Left renal cortex interstitium (tissue), 4 donors: Measurements from ENCODE around the gene TPPP2. TPM values are rescaled to one million over a fixed set of nuclear protein-coding genes. Genes with fewer than 3 reads are reported as not detected.
A peak's percentile ranks its signal among the peaks of the same experiment; 100 is the strongest.
"Not testable (repeated sequence)": the region's sequence is repeated elsewhere in the genome, so short reads cannot be mapped to it uniquely, and the experiment has no call there.

Experiments used
- DNase-seq, 4 donors: peaks; one replicate each; pipeline ENCODE4 v3.0.0-alpha.2; 2013; ENCODE audit warnings: low read depth in 4 of 4, low spot score in 2 of 4, missing footprints in 1 of 4
- polyA plus RNA-seq, 4 donors: library from polyadenylated mRNA; unstranded; fragments of 120-200 nt; gene quantifications; one replicate each; pipeline ENCODE4 v1.2.1, GENCODE V29; 2013; ENCODE audit not compliant: insufficient read length in 4 of 4

The TPPP2 gene
- polyA plus RNA-seq: 1 to 10 TPM; 2.6 to 4.0 (median 3.5) TPM

- DNase-seq: no peak
These were observed at the start of gene TPPP2 for GRCh38 chr14:21029917-21030316. TSS of gene TPPP2 (plus strand) at chr14:21030217. CDS start at chr14:21030582, 365 bp downstream.

DNA sequence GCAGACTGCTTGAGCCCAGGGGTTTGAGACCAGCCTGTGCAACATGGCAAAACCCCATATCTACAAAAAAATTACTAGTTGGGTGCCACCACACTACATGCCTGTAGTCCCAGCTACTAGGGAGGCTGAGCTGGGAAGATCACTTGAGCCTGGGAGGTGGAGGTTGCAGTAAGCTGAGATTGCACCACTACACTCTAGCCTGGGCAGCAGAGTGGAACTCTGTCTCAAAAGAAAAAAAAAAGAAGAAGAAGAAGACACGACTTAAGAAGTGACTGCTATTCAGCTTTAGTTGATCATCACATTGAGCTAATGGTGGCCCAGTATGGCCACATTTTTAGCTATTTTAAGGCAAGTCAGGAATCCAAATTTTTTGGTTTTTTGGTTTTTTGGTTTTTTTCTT is 49.1 kb upstream of the TPPP2 start:
- DNase-seq: no peak

GRCh38 chr14:20982646-20983369 is 47.2 kb upstream of the TPPP2 start:
- DNase-seq: no peak

- DNase-seq: not testable (repeated sequence)
These were observed 44.4 kb upstream of the TPPP2 start for GRCh38 chr14:20985650-20986049.

DNA sequence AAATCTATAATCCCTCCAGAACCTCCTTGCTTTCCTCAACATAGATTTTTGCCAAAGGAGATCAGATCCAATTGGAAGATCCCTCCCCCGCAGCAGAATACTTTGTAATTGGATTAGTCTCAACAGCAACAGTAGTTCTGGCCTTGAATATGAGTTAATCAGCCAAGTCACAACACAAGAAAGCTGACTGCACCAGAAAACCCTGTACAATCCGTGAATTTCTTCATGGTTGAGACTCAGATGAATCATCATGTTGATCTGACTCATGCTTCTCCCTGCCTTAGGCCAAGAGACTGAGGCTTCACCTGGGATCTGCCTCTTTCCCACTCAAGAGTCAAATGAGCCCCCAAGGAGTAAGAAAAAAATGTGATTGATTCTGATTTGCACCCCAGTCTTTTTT is 43.2 kb upstream of the TPPP2 start:
- no peak for DNase-seq

DNA sequence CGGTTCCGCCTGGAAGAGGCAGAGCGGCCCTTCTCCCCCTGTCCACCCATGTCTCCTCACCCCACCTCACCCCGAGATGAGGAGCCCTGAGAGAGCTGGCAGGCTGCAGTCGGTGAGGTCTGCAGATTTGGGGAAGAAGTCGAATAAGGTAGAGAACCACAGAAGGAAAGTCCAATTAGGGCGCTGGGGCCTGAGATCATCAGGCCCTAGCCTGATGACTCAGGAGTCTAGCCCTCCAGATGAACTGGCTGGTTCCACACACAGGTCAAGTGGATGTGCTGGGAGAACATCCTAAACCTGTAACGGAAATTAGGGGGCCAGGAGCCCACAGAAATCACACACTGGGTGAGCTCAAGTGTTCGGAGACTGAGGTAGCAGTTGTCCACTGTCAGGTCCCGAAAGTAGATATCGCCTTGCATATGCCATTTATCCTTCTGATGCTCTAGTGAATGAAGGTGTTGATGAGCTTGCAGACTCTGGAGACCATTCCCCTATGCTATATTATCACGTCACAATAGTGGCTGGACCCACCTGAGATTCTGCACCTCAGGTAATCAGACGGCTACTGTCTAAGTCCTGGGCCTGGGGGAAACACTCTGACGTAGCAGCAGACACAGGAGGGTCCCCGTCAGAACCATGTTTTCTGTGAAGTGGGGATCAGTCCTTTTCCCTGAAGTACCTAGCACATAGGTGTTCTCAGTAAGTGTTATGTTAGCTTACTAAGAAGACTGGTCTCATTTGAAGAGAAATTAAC is 41.1 kb upstream of the TPPP2 start:
- DNase-seq: no peak

DNA sequence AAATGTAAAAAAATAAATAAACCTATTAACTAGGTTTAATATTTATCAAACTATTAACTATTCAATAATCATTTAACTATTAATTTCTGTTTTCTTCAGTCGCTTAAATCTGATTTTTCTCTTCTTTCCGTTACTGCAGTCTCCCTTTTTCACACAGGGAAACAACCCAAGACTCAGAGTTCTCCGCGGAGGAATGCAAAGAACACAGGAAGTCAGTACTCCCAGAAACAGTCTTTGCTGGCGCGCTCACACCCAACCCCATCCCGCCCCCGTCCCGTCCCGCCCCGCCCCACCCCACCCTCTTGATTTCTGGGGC is 40.6 kb upstream of the TPPP2 start:
- DNase-seq: no peak

- peak; percentile 80 to 94 (median 92) for DNase-seq
These were observed 40.0 kb upstream of the TPPP2 start, which contains the start of gene METTL17 for GRCh38 chr14:20989787-20990600. TSS of gene METTL17 (plus strand) at chr14:20989980. CDS start at chr14:20990003, 23 bp downstream.

- no peak for DNase-seq
These were observed 33.5 kb upstream of the TPPP2 start for GRCh38 chr14:20996521-20996920.

- no peak for DNase-seq
These were observed 32.9 kb upstream of the TPPP2 start for GRCh38 chr14:20997115-20997514.

DNA sequence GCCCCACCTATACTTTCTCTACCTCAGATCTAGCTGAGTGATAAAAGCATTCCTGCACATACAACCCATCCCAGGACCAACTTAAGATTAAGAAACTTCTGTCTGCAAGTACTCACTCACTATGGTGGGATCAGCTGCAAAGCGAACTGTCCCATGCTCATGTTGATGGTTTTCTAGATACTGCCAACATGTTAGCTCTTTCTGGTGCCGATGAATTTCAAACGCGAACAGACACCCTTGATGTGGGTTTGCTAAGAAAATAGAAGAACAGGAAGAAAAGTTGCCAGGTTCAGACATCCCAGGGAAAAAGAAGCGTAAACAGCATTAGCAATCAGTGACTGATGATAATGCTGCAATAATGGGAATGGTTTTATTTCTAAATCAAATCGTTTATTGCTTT is 32.5 kb upstream of the TPPP2 start:
- DNase-seq: no peak

DNA sequence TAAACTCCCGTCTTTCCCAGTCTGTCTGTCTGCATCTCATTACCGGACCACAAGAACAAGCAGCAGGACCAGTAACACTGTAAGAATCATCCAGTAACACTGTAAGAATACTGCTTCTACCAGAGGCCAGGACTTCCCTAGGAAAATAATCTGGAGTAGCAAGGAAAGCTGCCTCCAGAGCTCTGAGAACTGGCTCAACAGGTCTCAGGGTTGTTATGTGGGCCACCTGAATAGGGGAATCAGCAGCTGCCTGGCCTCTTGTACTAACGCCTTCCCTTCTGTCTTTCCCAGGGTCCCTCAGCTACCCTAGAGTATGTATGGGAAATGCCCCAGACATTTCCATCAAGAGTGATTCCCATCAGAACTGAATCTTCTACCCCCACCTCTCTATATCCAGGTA is 31.9 kb upstream of the TPPP2 start:
- no peak for DNase-seq

DNA sequence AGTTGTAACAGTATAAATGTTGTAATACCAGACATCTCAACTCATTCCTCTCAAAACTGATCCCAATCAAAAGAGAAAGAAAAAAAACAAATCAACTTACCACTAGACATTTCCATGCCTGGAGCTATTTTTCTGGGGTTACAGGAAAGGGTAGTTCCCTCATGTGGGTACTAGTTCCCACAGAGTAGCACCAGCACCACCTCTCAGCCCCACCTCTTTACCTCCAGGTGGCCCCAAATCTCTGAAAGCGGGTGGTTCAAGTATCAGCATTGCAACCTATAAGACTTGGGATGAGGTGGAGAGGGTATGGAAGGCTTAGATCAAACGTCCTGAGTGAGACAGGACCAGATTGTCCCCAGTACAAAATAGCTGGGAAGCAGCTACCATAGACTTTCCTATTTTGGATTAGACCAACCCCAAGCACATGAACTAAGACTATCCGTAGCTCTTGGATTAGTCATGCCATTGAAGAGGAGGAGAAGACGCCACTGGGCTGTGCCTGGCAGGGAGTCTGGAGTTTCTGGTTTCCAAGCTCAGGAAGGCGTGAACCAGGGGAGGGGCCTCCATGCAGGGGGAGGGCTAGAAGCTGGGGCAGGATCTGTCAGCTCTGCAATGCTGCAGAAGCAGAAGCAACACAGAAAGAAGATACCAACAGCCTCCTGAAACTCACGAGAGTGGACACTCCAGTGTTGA is 31.2 kb upstream of the TPPP2 start, which contains the start of gene SLC39A2:
TSS of gene SLC39A2 (plus strand) at position 620 of the 693 bp plus-strand sequence. CDS start 154 bp downstream, outside the sequence.
- DNase-seq: no peak

- no peak for DNase-seq
These were observed 30.4 kb upstream of the TPPP2 start for GRCh38 chr14:20999591-20999990.

DNA sequence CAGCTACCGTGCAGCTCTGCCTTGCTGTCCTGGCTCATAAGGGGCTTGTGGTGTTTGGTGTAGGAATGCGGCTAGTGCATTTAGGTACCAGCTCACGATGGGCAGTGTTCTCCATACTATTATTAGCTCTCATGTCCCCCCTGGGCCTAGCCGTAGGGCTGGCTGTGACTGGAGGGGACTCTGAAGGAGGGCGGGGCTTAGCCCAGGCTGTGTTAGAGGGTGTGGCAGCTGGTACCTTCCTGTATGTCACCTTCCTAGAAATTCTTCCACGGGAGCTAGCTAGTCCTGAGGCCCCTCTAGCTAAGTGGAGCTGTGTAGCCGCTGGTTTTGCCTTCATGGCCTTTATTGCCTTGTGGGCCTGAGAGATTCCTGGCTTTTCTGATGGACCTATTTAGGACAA is 28.8 kb upstream of the TPPP2 start:
- DNase-seq: no peak

- no peak for DNase-seq
These were observed 26.1 kb upstream of the TPPP2 start for GRCh38 chr14:21003788-21004346.

DNA sequence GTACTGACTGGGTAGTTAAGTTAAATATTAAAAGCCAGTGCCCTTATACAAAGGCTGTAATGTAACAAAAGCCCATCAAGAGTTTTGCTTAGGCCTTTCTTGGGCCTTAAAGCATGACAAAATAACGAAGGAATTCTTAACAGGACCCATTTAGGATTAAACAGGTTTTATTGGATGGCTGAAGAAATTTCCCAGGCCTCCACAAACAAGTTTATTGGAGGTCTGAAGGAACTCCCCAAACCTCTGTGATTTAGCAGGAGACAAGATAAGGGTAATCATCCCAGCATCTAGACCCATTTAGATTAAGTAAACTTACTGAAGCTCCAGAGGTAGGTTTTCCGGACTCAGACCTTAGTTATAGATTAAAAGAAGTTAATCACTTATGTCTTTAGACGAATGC is 20.3 kb upstream of the TPPP2 start:
- not testable (repeated sequence) for DNase-seq

GRCh38 chr14:21011136-21011535 is 18.9 kb upstream of the TPPP2 start:
- DNase-seq: no peak

GRCh38 chr14:21014761-21015190 is 15.2 kb upstream of the TPPP2 start:
- DNase-seq: peak in 2 of 4 donors; percentile 78 to 87

DNA sequence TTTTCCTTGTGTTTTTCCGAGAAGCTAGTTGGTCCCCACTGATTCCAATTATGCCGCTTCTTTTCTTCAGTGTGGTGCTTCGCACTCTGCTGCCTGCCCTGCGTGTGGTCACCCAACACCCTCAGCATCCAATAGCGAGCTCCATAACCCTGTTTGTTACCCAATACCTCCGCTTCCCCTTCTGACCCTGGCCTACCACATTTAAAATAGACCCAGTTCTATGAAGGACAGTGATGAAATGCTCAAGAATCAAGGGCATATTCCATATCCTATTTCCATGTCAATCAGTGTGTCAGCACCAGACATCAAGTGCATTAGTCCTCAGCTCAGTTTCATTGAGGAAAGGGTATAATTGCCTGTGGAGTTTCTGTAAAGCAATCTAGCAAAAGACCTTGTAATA is 14.7 kb upstream of the TPPP2 start:
- DNase-seq: no peak
